HCEC 1CT (cell line): ENCODE measurements around the gene NPAS4.
A peak's percentile ranks its signal among the peaks of the same experiment; 100 is the strongest.
"Not testable (repeated sequence)": the region's sequence is repeated elsewhere in the genome, so short reads cannot be mapped to it uniquely, and the experiment has no call there.

Experiments used
- DNase-seq: peaks from one replicate; pipeline ENCODE4 v3.0.0-alpha.2; 2017

NPAS4 gene

DNA sequence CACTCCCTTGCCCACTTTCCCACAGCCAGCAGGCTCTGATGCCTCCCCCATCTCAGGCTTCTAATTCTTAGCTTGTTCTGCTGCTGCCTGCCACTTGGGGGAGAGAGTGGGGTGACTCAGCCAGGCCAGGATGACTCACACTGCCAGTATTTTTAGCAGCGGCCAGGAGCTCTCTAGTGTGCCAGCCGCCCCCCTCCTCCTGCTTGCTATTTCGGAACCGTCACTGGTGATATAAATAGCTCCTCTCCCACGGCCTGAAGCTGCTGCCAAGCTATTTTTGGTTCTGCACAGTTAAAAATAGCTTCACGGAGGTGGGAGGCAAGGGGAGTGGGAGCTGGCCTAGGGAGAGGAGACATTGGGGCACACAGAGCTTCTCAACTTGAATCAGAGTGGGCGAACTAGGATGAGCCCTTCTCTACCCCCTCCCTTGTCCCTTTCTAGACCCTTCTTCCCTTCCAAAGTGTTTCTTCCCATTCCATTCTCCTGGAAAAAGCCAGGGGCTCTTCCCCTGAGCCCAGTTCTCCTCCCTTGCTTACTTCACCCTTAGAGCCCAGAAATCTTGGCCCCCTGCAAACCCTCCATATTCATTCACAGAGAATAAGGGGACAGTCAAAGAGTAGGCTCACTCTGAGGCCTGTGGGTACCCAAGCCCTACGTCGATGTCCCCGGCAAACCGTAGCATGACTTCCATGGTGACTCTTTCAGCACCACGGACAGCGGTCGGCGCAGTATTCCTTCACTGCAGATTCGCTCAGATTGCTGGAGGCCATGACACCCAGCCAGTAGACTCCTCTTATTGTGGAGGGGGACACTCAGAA, 2.5 kb upstream of the NPAS4 start:
- DNase-seq = peak; percentile 98

DNA sequence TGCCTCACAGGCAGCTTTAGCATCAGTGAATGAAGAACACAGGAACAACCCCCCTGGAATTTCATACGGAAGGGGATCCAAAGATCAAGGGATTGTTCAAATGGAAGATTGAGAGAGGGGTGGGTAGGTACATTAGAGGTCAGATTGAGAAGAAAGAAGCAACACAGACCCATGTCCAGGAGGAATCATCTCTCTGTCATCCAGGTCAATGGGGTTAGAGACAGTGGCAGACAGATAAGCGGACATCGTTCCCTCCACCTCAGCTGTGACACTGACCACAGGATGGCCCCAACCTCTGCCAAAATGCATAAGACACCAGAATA, 1.9 kb upstream of the NPAS4 start:
- DNase-seq = no peak

DNA sequence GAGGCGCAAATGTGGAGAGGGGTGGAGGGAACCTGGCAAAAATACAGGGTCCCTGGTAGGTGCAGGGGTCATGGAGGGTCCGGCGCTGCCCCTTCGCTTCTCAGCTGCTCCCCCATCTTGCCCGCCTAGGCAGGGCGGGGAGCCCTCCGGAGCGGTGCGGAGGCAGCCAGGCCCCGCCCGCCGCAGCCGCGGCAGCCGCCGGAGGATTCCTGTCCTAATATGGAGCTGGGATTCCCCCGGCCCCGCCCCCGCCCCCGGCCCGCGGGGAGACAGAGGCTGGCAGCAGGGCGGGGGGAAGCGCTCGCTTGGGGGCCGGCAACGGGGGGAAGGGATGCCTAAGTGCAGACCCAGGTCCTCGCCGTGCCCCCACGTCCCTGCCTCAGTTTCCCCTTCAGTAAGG, 1.0 kb upstream of the NPAS4 start:
- DNase-seq = no peak

DNA sequence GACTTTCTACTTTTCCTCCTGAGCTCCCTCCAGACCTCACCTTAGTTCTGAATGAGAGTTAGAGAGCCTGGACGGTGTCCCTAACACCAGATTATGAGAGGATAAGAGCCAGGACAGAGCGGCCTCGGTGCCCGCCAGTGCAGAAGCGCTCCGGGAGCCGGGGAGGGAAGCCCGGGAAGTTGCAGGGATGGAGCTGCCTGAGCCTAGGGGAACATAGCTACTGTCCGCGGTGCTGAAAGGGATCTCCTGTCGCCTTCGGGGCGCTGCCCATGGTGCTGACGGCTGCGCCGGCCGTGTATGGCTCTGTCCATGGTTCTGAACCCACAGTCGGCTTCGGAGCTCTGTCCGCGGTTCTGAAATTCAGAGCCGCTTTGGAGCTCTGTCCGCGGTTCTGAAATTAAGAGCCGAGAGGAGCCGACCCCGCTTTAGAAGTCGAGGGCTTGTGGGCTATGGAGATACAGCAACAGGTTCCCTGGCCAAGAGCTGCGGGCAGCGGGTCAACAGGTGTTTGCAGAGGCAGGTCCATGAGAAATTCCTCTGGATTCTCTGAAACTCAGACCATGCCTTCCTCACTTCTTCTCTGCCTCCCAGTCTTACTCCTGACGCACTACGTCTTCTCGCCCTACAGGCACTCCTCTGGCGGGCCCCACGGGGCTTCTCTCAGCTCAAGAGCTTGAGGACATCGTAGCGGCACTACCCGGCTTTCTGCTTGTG, 814 bp downstream of the NPAS4 start:
- peak; percentile 67 for DNase-seq

DNA sequence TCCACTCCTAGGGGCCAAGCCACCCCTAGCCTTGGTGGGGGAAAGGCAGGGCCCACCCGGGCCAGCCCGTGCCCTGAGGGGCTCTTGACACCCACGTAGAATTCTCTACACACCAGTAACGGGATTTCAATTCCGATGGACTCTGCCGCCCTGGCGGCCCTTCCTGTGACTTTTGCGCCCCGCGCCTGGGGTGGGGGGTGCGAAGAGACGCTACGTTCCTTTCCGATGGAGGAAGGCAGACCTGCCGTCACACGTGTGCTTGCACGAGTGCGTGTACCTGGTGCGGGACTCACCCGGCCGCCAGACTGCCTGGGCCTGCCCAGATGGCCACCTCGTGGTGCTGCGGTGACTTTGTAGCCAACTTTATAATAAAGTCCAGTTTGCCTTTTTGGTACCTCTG, 5.5 kb downstream of the NPAS4 start:
- no peak for DNase-seq

DNA sequence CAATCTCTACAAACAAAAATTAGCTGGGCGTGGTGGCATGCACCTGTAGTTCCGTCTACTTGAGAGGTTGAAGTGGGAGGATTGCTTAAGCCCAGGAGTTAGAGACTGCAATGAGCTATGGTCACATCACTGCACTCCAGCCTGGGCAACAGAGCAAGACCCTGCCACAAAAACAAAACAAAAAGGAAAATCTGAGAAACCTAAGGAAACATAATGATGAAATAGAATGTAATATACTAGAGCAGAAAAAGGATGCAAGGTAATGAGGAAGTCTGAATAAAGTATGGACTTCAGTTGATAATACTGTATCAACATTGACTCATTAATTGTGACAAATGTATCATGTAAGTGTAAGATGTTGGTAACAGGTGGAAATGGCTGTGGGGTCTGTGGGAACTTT, 8.1 kb downstream of the NPAS4 start:
- no peak for DNase-seq

DNA sequence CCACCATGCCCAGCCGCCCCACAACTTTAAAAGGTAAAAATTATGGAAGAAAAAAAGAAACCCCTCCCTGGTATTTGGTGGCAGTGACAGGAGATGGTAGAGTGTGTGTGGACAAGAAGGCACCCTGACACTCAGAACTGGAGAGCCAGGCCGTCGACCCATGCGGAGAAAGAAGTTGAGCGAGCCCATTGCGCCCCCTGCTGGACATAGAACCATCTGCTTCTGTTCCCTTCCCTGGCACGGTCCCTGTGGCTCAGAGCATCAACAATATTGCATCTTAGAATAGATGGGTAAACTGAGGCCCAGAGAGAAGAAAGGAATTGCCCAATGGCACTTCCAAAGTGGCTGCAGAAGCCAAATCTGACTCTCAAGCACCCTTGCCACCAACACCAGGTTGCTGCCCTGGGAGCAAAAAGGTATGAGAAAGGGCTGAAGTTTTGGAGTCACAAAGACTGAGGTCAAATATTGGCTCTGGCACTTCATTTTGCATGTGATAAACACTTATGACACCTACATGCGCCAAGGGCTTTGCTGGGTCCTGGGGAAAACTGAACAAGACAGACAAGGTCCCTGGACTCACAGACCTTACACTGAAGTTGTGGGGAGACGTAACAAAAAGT, 9.3 kb downstream of the NPAS4 start:
- peak; percentile 63 for DNase-seq

DNA sequence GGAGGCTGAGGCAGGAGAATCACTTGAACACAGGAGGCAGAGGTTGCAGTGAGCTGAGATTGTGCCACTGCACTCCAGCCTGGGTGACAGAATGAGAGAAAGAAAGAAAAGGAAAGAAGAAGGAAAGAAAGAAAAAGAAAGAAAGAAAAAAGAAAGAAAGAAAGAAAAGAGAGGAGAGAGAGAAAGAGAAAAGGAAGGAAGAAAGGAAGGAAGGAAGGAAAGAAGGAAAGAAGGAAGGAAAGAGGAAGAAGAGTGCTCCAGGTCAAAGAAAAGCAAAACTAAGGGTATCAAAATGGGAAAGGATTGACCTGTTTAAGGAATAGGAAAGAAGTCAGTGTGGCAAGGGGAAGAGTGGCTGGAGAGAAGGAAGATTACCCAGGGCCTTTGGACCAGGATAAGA, 10.5 kb downstream of the NPAS4 start:
- DNase-seq = not testable (repeated sequence)

DNA sequence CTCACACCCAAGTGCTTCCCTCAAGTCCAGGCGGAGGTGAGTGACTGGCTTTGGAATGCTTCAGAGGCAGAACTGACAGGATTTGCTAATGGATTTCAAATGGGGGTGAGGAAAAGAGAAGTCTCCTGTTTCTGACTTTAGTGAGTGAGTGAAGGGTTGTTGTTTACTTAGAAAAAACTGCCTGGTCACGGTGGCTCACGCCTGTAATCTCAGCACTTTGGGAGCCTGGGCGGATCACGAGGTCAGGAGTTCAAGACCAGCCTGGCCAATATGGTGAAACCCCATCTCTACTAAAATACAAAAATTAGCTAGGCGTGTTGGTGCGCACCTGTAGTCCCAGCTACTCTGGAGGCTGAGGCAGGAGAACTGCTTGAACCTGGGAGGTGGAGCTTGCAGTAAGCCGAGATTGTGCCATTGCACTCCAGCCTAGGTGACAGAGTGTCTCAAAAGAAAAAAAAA, 11.1 kb downstream of the NPAS4 start:
- DNase-seq = not testable (repeated sequence)

DNA sequence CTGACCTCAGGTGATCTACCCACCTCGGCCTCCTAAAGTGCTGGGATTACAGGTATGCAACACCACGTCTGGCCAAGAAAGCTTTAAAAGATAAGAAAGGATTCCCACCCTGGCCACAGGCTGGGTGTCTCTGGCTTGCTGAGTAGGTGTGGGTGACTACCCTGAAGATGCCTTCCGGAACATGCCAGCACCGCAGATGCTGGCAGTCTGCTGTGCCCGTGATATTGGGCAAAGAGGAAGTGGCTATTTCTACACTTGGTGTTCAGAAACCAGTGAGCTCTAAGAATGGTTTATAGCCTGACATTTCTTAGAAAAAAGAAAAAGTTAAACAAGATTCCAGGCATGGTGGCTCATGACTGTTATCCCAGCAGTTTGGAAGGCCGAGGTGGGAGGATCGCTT, 11.8 kb downstream of the NPAS4 start:
- DNase-seq = no peak

DNA sequence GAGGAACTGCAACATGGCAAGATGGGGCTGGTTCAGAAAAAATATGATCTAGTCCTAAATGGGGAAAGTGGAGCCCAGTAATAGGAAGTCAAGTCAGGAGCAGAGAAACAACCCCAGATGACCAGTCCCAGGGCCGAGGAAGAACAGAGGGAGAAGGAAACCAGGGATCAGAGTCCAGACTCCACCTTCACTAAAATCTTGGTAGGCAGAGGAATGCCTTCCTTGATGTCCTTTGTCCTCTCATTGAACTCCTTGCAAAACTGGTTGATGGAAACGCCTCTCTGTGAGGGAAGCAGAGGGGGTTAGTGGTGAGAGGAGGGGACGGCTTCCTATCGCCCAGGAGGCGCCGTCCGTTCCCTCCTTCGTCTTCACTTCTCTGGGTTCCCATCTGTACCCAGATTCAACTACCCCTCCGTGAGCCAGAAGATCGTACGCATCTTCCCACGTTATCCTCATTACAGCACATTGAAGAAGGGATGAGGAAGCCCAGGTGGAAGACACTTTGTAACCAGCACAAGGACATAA, 17.2 kb downstream of the NPAS4 start:
- no peak for DNase-seq

DNA sequence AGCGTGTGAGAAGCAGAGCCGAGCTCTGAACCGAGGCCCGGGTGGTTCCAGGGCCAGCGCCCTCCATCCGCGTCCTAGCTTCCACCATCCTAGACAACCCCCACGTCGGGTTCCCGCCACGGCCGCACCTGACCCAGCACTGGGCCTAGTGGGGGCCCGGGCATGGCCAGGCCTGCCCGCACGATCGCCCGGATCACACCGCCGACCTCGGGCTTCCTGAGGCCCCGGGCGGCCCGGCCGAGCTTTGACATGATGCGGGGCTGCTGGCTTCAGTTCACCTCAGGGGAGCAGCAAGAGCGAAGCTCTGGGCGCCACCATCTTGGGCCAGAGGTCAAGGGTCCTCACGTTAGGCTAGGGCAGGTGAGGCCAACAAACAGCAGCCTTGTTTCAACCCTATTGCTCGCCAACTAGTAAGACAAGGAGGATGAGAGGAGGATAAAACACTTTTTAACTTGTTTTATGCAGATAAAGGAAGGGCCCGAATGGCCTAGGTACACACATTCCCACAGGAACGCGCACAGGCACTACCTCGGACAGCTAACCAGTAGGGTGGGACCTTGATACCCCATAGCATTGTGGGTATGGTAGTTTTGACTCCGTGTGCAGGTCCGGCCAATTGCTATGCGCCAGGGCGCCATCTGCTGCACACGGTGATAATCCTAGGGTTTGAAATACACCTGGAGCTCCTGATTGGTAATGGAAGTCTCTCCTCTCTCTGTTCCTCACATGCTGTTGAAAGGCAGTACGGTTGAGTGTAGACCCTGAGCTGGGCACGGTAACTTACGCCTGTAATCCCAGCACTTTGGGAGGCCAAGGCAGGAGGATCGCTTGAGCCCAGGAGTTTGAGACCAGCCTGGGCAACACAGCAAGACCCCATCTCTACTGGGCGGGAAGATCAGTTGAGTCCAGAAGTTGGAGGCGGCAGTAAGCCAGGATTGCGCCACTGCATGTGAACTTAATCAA, 17.9 kb downstream of the NPAS4 start, which contains the start of gene MRPL11:
Gene MRPL11, minus strand, starts transcription at position 345 of the 963 bp plus-strand sequence. Its CDS starts 94 bp downstream, at position 251.
- peak; percentile 92 for DNase-seq

DNA sequence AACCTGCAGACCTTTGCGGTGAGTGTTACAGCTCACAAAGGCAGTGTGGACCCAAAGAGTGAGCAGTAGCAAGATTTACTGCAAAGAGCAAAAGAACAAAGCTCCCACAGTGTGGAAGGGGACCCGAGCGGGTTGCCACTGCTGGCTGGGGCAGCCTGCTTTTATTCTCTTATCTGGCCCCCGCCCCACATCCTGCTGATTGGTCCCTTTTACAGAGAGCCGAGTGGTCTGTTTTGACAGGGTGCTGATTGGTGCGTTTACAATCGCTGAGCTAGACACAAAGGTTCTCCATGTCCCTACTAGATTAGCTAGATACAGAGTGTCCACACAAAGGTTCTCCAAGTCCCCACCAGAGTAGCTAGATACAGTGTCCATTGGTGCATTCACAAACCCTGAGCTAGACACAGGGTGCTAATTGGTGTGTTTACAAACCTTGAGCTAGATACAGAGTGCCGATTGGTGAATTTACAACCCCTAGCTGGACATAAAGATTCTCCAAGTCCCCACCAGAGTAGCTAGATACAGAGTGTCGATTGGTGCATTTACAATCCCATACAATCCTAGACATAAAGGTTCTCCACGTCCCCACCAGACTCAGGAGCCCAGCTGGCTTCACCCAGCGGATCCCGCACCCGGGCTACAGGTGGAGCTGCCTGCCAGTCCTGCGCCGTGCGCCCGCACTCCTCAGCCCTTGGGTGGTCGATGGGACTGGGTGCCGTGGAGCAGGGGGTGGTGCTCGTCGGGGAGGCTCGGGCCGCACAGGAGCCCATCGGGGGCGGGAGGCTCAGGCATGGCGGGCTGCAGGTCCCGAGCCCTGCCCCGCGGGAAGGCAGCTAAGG, 19.5 kb downstream of the NPAS4 start:
- not testable (repeated sequence) for DNase-seq

DNA sequence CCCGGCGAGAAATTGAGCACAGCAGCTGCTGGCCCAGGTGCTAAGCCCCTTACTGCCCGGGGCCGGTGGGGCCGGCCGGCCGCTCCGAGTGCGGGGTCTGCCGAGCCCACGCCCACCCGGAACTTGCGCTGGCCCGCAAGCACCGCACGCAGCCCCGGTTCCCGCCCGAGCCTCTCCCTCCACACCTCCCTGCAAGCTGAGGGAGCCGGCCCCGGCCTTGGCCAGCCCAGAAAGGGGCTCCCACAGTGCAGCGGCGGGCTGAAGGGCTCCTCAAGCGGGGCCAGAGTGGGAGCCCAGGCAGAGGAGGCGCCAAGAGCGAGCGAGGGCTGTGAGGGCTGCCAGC, 20.1 kb downstream of the NPAS4 start:
- DNase-seq = not testable (repeated sequence)

DNA sequence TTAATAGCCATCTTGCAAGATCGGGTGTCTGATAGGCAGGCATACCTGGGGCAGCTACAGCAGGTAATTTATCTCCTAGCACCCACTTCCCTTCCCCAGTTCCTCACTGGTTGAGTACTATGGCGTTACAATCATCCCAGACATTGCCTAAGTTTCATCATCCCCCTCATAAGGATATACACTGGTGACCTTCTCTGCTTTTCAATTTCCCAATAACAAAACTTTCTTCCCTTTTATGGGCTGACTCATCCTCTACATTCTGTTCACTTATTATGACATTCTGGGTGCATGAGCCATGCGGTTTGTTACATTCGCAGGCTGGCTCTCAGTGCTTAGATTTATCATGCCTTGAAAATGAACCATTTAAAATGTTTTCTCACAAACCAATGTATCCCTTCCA, 22.8 kb downstream of the NPAS4 start:
- peak; percentile 98 for DNase-seq

DNA sequence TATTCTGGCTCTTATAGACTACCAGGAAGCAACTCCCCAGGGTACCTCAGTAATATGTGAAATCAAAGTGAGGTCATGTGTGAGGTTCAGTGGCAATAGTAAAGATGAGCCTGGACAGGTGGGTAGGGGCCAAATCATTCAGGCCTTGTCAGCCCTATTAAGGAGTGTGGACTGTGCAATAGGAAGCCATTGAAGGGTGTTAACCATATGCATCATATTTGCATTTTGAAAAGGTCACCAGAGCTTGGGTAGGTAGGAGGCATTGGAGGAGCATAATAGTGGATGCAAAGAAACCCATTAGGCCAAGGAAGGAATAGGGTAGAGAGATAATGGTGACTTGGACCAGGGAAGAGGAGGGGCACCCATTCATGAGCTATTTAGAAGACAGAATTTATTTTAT, 26.2 kb downstream of the NPAS4 start:
- no peak for DNase-seq

DNA sequence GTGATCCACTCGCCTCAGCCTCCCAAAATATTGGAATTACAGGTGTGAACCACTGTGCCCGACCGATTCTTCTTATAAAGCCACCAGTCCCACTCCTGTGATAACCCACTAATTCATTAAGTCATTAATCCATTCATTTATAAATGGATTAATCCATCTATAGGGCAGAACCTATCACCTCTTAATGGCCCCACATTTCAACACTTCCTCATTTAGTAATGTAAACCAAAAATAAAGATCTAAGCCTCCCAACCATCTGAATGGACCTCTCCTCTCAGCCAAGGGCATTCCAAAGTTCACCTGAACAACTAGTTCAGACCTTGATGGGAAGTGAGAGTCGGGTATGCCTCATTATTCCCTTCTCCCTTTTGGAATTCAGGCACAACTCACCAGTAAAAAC, 27.7 kb downstream of the NPAS4 start:
- DNase-seq = no peak

DNA sequence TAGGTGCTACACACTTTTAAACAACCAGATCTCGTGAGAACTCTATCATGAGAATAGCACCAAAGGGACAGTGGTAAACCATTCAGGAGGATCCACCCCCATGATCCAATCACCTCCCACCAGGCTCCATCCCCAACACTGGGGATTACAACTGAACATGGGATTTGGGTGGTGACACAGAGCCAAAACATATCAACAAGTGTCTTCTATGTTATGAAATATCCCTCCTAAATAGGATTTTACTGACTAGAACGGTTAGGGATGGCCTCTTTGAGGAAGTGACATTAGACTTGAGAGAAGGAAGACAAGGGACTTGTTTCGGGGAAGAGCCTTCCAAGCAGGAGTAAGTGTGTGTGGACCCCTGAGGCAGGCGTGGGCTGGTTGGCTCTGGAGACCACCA, 29.7 kb downstream of the NPAS4 start:
- no peak for DNase-seq

DNA sequence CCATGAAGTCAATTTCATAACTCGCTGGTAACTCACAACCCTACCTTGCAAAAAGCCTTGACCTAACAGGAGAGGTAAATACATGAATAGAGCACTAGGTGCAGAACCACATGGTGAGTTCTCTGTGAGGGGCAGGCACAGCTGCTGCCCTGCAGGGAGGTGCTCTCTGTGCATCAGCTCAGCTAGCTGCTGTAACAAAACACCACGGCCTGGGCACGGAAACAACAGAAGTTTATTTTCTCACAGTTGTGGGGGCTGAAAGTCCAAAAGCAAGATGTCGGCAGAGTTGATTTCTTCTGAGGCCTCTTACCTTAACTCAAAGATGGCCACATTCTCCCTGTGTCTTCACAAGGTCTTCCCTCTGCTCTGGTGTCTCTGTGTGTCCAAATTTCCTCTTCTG, 30.8 kb downstream of the NPAS4 start:
- no peak for DNase-seq

DNA sequence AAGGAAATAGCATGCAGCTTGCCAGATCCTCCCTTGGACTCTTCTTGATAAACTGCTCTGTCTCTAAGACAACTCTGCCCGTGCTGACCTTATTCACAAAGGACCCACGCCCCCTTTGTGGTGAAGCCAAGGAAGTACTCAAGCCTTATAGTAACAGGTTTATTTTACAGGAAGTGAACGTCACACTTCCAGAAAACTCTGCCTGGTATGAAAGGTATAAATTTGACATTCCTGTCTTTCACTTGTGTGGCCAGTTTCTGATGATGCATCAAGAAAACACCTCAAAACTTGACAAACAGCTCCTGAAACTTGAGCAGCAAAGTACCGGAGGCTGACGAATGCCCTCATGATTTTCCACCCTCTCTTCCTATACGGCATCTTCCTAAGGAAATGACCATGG, 33.4 kb downstream of the NPAS4 start:
- no peak for DNase-seq

DNA sequence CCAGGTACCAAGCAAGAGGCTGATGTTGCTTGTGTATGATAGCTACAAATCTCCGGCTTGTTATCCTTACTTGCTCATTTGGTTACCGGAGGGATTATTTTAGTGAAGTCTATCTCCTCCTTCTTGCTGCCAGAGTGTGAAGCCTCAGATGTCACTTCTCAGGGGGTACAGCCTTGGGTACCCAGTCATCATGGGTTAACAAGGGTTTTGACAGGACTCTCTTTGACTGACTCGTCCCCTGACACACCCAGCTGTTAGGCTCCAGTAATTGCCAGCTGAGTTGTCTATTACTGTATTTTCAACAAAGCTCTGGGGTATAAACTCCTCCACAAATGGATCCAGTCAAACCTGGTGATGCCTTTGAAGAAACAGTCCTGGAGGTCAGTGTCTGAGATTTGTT, 34.0 kb downstream of the NPAS4 start:
- no peak for DNase-seq

DNA sequence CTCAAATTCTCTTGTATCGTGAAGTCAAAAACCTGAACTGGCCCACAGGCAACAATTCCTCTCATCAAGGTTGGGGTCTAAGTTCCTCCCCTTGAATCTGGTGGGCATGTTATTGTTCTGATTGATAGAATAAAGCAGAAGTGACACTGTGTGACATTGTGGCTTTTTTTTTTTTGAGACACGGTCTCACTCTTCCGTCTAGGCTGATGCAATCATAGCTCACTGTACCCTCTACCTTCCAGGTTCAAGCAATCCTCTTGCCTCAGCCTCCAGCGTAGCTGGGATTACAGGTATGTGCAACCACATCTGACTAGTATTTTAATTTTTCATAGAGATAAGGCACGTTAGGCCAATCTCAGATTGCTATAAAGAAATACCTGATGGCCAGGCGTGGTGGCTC, 37.0 kb downstream of the NPAS4 start:
- DNase-seq = no peak
